HG03135 (cell line): Measurements from ENCODE around the gene SPAG5.
A peak's percentile ranks its signal among the peaks of the same experiment; 100 is the strongest.
"Not testable (repeated sequence)": the region's sequence is repeated elsewhere in the genome, so short reads cannot be mapped to it uniquely, and the experiment has no call there.

Experiments
- ATAC-seq: cut with Tn5 transposase; IDR thresholded peaks from one replicate; pipeline ENCODE4 v1.9.1; 2021; ENCODE audit warnings: mild to moderate bottlenecking, moderate library complexity; ENCODE audit not compliant: unreplicated experiment

SPAG5 gene

DNA sequence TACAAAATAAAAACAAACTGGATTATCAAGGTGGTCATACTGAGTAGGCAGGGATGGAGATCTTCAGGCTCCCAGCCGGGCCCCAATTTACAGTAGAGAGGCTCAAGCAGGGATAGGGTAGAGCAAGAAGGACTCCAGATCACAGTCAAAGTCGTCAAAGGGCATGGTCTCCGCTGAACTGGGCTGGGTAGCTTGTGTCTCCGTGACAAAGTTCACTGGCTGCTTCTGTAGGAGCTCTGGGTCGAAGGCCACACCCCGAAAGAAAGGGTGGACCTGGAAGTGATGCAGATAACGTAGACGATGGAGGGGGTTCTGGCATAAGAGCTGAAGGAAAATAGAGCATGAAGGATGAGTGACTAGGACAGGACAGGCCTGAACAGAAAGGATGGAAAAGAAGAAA, 11.6 kb upstream of the SPAG5 start:
- ATAC-seq = no peak

DNA sequence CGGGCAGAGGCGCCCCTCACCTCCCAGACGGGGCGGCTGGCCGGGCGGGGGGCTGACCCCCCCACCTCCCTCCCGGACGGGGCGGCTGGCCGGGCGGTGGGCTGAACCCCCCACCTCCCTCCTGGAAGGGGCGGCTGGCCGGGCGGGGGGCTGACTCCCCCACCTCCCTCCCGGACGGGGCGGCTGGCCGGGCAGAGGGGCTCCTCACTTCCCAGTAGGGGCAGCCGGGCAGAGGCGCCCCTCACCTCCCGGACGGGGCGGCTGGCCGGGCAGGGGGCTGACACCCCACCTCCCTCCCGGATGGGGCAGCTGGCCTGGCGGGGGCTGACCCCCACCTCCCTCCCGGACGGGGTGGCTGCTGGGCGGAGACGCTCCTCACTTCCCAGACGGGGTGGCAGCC, 5.2 kb upstream of the SPAG5 start:
- not testable (repeated sequence) for ATAC-seq

DNA sequence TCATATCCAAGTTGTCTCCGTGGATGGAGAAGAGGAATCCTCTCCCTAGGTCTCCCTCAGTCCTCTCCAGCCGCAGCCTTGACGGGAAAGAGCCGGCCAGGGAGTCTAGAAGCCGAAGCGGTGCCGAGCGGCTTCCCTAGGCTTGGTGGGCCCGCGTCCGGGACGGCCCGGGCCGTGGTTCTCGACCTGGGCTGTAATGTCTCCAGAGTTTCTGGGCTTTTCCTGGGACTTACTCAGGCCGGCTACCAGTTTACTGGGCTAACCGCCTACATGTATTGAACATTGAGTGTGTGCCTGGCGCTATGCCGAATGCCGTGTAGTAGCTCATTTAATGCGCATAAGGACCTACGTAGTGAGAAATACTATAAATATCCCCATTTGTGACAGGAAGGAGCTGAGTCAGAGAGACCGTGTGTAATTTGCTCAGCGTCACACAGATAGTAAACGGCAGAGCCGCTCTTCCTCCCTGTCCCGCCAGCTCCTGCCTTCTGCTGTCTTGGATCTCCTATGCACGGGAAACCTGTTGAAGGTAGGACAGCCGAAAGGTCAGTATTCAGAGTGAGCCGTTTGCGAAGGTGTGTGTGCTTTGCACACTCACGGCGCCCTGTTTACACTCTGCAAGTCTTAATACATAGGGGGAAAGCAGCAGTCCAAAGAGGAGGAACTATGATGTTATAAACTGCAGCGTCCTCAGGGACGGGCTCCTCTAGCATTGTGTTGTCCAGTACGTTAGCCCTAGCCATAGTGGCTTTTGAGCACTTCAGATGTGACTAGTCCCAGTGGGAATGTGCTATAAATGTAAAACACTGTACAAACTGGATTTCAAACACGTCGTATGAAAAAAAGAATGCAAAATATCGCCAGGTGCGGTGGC, 723 bp upstream of the SPAG5 start:
- ATAC-seq = peak; percentile 44

DNA sequence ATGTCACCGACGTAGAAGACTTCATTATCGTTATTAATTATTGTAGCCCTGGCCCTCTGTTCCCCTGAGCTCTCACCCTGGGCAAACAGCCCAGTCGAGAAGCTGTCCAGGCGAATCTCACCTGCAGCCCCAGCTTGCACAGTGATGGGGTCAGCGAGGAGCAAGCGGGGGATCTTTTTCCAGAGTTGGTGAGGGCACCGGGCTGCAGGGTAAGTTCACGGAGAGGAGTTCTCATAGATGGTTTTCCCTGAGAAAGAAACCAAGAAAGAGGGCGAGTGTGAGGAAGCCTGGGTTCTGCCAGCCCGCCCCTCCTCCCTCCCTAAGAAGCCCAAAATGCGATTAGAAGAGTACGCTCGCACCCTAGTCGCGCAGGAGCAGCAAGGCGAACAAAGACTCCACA, 436 bp downstream of the SPAG5 start:
- ATAC-seq = peak; percentile 4

DNA sequence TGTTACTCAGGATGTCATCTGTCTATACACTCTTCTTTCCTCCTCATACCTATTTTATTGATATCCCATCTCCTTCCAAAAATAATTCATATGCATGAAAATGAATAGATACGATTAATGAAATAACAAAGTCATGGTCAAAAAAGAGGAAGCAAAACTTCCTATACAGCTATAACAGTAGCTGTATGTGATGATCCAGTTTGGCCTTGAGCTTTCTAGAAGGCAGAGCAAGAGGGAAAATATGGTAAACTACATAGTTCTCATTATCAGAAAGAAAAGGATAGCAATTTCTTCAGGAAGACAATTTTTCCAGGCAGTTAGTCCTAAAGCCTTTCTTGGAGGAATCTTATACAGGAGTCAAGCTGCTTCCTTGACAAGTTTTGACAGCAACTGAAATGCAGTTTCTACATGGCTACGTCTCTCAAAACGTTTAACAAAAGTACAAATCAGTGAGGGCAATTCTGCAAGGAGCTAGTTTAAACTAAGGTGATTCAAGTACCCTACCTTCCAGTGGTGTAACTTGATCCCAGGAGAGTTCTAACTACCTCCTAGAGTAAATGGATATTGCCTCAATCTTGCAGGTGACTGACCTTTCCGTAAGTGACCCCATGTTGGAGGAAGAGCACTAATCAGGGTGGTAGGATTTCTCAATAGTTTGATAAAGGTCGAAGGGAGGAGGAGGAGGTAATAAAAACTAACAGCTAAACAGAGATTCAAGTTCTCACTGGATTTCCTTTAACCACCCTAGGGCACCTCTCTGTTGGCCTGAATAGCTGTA, 1.0 kb downstream of the SPAG5 start:
- ATAC-seq = no peak

DNA sequence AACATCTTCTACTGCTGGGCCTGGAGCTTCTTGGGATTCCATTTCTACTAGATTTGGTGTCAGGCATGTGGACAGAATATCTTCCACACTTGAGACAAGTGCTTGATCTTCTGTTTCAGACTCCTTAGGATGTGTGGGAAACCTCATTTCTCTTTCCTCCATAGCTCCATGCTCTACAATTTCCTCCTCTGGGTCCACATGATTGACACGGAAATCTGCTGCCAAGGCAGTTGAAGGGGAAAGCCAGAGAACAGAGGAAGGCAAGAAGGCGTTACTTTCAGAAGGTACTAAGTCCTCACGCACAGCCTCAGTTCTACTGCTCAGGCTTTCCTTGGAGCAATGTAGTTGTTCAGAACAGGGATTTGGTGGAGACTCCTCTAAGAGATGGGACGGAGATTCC, 6.6 kb downstream of the SPAG5 start:
- ATAC-seq = no peak

DNA sequence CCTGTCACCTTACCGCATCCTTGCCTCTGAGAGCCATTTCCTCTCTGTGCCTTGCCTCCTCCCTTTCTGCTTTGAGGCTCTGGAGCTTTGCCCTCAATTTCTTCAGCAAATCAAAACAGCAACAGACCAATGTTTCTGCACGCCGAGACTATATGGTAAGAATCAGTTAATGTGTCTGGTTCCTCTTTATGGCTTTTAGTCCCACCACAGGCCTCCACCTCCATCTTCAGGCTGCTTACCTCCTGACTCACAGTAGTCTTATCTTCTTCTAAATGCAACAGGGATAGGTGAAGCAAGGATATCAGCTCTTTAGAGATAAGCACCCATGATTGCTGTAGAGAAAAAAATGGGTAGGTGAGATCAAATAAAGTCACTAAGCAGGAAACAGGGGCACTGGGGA, 13.0 kb downstream of the SPAG5 start:
- ATAC-seq = no peak

DNA sequence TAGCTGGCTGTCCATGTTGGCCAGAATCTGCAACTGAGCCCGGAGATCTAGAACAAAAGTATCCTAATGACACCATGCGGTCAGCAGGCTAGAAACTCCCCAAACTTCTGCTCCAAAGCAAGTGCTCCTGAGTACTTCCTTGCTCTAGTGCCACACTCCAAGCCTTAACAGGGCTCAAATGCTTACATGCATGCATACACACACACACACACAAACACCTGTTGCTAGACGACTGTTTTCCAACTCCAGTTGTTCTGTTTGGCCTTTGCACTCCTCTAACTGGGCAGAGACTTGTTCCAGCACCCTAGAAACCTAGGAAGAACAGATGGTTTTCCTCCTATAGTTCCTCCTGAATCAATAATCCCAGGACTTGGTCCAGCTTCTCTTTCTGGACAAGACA, 14.4 kb downstream of the SPAG5 start:
- ATAC-seq = no peak

DNA sequence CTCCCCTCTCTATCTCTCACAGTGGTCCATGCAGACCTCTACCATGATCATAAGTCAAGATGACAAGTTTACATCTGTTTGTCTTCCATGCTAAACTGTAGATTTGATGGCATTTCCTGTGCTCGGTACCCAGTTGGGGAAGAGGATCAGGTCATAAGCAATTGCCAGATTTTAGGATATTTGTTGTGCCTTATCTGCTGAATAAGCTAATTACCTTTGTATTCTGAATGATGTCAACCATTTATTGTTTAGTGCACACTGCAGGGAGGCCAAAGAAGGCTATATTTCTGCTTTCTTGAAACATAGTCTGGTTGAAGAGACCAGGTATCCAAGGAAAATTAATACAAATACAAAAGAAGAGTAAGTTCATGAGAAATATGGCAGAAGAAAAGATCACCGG, 16.3 kb downstream of the SPAG5 start:
- ATAC-seq = no peak

DNA sequence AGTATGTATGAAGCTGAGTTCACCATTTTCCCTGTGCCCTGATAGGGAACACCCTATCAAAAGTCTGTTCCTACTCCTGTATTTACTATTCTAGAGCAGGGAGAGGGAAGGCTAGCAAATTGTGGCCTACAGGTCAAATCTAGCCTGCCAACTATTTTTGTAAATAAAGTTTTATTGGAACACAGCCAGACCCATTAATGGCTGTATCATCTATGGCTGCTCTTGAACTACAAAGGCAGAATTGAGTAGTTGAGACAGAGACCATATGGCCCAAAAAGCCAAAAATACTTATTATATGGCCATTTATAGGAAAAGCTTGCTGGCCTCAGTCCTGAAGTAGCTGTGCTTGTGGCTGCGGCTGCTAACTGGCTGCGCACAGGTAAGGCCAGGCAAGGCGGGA, 17.9 kb downstream of the SPAG5 start:
- no peak for ATAC-seq

DNA sequence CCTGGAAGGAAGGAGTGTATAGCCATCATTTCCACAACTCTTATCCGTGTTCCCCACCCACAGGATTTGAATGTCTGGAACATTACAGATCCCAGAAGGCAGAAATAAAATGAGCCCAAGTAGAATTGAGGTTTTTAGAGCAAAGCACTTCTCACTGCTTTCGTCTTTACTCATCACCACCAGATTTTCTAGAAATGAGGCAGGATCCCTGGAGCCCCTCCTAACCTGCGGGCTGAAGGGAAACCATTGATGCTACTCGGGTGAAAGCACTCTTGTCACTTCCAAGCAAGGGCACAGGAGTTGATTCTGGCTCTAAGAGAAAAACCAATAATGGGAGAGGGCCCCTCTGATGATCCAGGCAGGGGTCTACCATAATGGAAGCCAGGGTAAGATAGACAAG, 19.3 kb downstream of the SPAG5 start:
- ATAC-seq = no peak

DNA sequence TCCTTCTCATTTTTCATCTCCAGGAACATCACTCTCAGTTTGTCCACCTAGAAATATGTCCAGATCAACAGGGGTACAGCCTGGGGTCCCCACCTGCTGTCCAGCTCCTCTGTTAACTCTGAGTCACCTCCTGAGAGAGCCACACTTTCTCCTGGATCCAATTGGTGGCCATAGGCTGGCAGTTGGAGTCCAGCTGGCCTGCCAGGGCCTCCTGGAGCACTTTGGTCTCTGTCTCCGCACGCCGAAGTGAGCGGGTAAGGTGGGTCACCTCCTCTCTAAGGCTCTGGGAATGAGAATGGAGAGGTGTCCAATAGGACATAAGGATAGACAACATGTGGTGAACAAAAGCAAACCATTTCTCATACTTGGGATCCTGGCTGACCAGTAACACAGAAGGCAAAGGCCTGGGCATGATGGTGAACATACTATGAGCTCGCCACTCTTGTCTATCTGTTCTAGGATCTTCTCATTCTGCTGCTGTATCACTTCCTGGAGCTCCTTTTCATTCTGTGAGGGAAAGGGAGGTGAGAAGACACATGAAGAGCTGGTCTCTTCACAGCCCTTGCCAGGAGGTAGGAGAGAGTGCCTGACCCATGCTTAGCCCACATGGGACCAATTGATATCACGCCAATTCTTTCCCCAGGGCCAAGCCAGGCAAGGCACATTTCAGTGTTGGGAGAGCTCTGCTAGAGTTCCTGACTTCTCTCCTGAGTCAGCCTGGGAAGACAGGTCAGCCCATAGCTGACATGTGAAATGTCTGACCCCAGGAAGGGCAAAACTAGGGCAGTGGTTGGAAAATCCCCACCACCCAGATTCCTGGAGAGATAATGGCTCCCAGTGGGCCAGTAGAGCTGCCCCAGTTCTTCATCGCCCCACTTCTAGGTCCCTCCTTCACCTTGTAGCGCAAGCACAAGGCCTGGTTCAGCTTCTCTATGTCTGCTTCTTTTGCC, 20.3 kb downstream of the SPAG5 start:
- ATAC-seq = no peak

DNA sequence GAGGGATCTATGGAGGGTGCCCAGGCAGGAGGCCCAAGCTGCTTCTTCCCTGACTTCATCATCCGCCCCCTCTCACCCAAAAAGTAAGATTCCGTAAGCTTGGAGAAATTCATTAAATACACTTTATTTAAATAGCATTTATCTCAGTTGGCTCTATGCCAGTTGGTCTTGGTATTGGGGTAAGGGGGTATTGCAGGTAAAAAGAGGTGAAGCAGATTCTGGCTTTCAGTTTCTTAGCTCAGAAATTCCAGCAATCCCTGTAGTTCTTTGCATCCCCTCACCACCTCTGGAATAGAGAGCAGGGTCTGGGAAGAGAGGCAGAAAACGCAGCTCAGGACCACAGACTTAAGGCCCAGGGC, 21.4 kb downstream of the SPAG5 start:
- ATAC-seq = no peak

DNA sequence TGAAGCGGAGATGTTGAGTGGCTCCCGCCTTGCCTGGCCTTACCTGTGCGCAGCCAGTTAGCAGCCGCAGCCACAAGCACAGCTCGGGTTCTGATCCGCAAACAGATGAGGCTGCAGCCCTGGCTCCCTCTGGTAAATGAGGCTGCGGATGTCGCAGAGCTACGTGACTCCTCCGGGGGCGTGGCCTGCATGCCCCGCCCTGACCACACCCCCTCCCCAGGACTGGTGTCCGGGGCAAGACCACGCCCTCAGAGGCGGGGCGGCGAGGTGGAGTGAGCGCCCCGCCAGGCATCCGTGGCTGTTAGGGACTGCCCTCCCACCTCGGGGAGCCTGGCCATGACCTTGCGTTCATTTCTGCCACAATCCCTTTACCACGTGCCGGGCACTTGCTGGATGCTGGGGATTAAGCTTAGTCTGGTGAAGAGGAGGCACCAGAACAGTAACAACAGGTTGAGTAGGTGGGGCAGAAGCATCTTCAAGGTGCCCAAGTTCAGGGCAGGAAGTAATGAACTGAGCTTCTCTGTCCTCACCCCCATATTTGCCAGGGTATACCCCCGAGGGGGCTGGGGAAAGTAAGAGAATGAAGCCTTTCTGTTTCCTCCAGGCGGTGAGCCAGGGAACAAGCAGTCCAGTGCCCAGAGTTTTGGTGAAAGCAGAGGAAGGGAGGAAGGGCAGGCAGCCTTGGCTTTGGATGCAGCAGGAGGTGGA, 21.9 kb downstream of the SPAG5 start, which contains the start of gene ALDOC:
Gene ALDOC, minus strand, starts transcription at position 138 of the 708 bp plus-strand sequence. CDS start 1,363 bp downstream, outside the sequence.
- peak; percentile 81 for ATAC-seq

DNA sequence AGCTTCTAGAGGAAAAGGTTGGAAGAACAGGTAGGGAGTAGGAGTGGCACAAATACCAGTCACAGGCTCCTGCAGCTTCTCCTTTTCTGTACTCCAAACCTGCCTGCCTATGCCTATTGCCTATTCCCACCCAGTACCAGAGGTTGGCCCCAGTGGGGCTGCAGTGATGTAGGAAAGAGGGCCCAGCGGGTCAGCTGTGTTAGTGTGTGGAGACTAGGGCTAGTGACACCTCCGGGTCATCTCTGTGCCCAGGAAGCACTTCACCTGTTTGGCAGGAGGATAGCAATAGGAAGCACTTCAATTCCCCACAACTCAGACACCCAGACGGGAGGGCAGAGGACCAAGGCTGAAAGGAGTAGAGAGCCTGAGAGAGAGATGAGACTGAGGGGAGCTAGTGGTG, 22.8 kb downstream of the SPAG5 start:
- ATAC-seq = not testable (repeated sequence)

DNA sequence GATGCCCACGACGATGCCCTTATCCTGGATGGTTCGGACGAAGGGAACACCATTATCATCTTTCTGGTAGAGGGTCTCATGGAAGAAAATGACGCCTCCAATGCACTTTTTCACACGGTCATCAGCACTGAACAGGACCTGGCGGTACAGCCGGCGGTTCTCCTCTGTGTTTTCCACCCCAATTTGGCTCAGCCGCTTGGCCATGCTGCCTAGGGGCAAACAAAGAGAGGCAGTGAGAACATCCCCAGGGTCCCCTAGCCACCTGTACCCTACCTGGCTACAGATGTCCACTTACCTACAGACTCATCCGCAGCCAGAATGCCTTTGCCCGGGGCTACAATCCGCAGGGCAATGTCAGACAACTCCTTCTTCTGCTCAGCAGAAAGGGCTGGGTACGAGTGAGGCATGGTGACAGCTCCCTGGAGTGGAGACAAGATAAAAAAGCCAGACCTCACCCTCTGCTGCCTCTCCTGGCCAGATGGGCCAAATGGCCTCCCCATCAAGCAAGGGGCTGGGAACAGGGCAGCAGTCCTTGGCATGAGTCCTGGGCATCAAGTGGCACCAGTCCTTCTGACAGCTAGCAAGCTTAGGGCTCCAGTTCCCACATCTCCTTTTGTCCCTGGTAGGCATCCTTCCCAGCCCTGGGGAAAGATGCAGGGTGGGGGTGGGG, 23.6 kb downstream of the SPAG5 start:
- ATAC-seq = no peak

DNA sequence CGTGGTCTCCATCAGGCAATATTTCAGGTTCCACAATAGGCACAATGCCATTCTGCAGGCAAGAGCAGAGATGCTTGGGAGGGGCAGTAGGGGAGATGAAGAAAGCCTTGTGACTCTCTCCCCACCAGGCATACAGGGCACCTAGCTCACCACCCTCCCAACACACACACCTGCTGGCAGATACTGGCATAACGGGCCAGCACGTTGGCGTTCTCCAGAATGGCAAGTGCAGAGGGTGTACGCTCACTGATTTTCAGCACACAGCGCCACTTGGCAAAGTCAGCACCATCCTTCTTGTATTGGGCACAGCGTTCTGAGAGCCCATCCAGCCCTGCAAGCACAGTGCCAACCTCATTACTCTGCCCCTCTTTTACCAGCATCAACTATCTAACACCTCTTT, 24.3 kb downstream of the SPAG5 start:
- ATAC-seq = no peak

DNA sequence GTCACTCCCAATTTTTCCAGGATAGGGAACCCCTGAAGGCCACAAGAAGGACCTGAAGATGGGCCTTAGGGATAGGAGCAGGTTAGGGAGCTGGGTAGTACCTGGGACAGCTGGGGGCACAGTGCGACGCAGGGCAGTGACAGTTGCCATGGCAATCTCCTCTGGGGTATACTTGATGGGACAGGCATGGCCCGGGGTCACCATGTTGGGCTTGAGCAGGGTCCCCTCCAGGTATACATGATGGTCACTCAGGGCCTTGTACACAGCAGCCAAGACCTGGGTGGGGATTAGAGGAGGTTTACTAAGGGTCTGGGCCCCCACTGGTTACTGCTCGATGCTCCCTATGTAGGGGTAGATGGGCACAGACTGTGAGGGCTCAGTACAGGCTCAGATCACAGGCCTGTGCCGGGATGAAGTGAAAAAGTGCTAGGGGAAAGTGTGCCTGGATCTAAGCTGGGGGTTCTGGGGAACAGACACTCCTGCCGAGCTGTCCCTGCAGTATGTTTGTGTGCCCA, 24.8 kb downstream of the SPAG5 start:
- ATAC-seq = no peak

DNA sequence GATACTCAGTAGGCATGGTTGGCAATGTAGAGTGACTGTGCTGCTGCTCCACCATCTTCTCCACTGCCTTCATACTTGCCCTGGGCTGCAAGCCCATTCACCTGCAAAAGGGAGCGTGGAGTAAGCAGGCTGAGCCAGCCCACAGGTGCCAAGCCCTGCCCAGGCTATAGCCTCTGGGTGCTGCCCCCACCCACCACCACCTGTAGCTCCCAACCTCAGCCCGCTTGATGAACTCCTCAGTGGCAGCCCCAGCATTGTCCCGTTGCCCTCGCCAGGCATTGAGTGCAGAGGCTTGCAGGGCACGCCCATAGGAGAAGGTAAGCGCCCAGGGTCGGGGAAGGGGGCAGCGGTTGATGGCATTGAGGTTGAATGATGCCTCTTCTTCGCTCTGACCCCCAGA, 25.3 kb downstream of the SPAG5 start:
- no peak for ATAC-seq

DNA sequence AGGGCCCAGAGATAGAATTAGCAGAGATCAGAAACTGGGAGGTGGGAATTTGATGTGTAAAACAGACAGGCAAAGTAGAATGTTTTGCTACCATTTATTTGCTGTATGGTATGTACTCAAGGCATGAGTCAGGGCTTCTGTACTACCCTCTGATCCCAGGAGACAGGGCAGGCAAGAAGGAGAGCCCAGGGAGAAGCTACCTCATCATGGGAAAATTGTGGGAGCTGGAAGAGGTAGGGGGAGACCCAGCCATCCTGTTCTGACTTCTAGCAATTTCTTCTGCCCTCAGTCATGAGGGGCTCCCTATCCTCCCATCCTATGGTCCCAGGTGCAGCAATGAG, 25.8 kb downstream of the SPAG5 start:
- no peak for ATAC-seq
